ENCODE data around the gene HEXIM2. TPM values are rescaled to one million over a fixed set of nuclear protein-coding genes. Genes with fewer than 3 reads are reported as not detected.

The HEXIM2 gene
- total RNA-seq, 1 experiment from 2014 or later = 12.5 TPM

DNA sequence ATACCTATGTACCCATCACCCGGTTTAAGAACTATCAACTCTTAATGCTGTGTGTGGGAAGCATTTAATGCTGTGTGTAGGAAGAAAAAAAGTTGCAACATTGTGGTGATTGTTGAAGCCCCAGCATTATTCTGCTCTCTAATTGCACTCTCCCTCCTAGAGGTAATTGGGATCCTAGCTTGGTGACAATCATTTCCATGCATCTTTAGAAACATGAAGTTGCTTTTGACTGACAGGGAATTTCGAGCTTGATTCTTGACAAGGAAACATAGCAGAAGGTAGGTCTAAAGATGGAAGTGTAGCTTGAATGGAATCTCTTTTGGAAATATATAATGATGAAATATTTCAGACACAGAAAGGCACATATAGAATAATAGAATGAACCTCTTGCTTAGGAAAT, 27.3 kb downstream of the HEXIM2 start:
- no CpG with 5 or more reads among the region's 2 CpGs for WGBS (ENCODE audit: extremely low coverage, insufficient read length, low lambda C conversion rate)
- H3K23me2 ChIP-seq (ENCODE audit: insufficient read length, low read depth, low read length, poor library complexity, severe bottlenecking) = no peaks in the 10 kb centered on the region
- Mint-ChIP-seq H3K36me3 (ENCODE audit: insufficient read depth in 1 of 3, low read depth in 3 of 3) (no peaks in the 10 kb centered on the region; a peak in 1 of 7 replicates), H3K9me3 (no peaks in the 10 kb centered on the region), H3K27ac (no peak overlapping the region), H3K4me1 (peaks cover 2 to 6% of the 10 kb centered on the region in 2 experiments; a peak in 3 of 4 replicates), H3K27me3 (ENCODE audit: low read depth) (peaks cover 2% of the 10 kb centered on the region; the same call in 1 of the 2 replicates), H3K4me3 (no peak overlapping the region)
- no peak overlapping the region for H3K14ac ChIP-seq (ENCODE audit: insufficient read depth, low read length)
- H3K9ac ChIP-seq (ENCODE audit: extremely low read depth, insufficient read length, low read length) = no peak overlapping the region
- no peak overlapping the region for H2BK12ac ChIP-seq (ENCODE audit: insufficient read length, low read depth, low read length)
- H3K56ac ChIP-seq (ENCODE audit: insufficient read length, low read depth, low read length) = no peak overlapping the region
- no peak overlapping the region for H3T11ph ChIP-seq (ENCODE audit: low read length)
- no peak overlapping the region for H2BK20ac ChIP-seq (ENCODE audit: low read depth, low read length, poor library complexity, severe bottlenecking)
- no peak overlapping the region for H2BK120ac ChIP-seq (ENCODE audit: low read depth, low read length, poor library complexity, severe bottlenecking)
- H4K5ac ChIP-seq (ENCODE audit: insufficient read length, low read depth, low read length) = no peak overlapping the region
- no peak overlapping the region for H2BK5ac ChIP-seq (ENCODE audit: insufficient read length, low read length)
- no peaks in the 10 kb centered on the region for H4K20me1 ChIP-seq (ENCODE audit: control insufficient read depth, insufficient read depth, insufficient read length)
- TF ChIP-seq, protein P1, sequence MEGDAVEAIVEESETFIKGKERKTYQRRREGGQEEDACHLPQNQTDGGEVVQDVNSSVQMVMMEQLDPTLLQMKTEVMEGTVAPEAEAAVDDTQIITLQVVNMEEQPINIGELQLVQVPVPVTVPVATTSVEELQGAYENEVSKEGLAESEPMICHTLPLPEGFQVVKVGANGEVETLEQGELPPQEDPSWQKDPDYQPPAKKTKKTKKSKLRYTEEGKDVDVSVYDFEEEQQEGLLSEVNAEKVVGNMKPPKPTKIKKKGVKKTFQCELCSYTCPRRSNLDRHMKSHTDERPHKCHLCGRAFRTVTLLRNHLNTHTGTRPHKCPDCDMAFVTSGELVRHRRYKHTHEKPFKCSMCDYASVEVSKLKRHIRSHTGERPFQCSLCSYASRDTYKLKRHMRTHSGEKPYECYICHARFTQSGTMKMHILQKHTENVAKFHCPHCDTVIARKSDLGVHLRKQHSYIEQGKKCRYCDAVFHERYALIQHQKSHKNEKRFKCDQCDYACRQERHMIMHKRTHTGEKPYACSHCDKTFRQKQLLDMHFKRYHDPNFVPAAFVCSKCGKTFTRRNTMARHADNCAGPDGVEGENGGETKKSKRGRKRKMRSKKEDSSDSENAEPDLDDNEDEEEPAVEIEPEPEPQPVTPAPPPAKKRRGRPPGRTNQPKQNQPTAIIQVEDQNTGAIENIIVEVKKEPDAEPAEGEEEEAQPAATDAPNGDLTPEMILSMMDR (conservative IDR thresholded peaks at IDR 0.05) = no peak
- H3K4ac ChIP-seq (ENCODE audit: low read depth, low read length) = no peak overlapping the region
- no peak overlapping the region for H2AFZ ChIP-seq (ENCODE audit: low read length)
- no peak overlapping the region for H3K27ac ChIP-seq (ENCODE audit: insufficient read length, low read depth, low read length)
- H2BK15ac ChIP-seq (ENCODE audit: low read depth, low read length) = no peak overlapping the region
- no peak overlapping the region for H3K23ac ChIP-seq (ENCODE audit: insufficient read length, low read depth, low read length)
- no peaks in the 10 kb centered on the region for H3K9me3 ChIP-seq (ENCODE audit: control insufficient read depth, low read depth, low read length)
- no peaks in the 10 kb centered on the region for H3K27me3 ChIP-seq (ENCODE audit: insufficient read depth, low read length)
- H3K18ac ChIP-seq (ENCODE audit: insufficient read length, low read depth, low read length) = no peak overlapping the region
- H4K91ac ChIP-seq (ENCODE audit: insufficient read length, low read depth, low read length) = no peak overlapping the region
- H3K79me2 ChIP-seq (ENCODE audit: insufficient read depth, low read length) = no peaks in the 10 kb centered on the region
- no peak for DNase-seq
- no peaks in the 10 kb centered on the region for H3K79me1 ChIP-seq (ENCODE audit: insufficient read depth, low read depth, low read length, poor library complexity, severe bottlenecking)
- no peak overlapping the region for H4K8ac ChIP-seq (replicated peaks; ENCODE audit: insufficient read length, low read depth, low read length)
- H3K4me2 ChIP-seq (ENCODE audit: insufficient read depth, insufficient read length, low read length) = no peak overlapping the region
- no peak overlapping the region for H2AK5ac ChIP-seq (ENCODE audit: insufficient read length, low read length)
- no peaks in the 10 kb centered on the region for H3K4me1 ChIP-seq (ENCODE audit: insufficient read depth, low read length)
